SK-N-MC (cell line): ENCODE results near the gene GRB7.

Experiments used
- EZH2 ChIP-seq: fragments of 200-600 bp; sonication (generic); IDR thresholded peaks from one replicate; pipeline ENCODE4 v1.6.1; 2017; ENCODE audit warnings: antibody characterized with exemption
- POLR2AphosphoS5 ChIP-seq: IDR thresholded peaks from 2 replicates; pipeline ENCODE4 v1.6.1; 2012; ENCODE audit warnings: mild to moderate bottlenecking, low read depth, low read length, borderline replicate concordance

GRCh38 chr17:39767147-39767546, 29.4 kb downstream of the GRB7 start:
- TF ChIP-seq POLR2AphosphoS5 (no peak), EZH2 (no peak)
